NCI-H1092 treated with DMSO at 0.1 percent for 48 hours (cell line): ENCODE results near the gene EHF.

Experiments used
- DNase-seq: peaks from one replicate; lab custom pipeline; 2025; lab: John Stamatoyannopoulos, UW

EHF gene

DNA sequence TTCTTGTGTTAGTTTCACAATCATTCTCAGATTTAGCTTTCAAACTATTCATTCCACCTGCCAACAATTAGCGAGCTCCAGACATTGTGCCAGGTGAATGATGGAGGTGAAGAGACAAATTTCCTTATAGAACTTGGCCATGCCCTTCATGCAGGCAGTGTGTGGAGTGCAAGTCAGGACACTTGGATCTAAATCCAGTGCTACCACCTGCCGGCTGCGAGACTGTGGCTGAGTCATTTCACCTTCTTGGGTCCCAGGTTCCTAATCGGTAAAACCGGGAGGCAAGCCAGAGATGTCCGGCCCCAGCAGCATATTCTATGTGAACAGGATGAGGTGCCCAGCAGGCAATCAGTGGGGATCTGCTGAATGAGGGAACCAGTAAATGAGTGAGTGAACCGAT lies 18.6 kb upstream of the EHF start:
- DNase-seq = no peak

- no peak for DNase-seq
Observed at GRCh38 chr11:34603129-34604001, 17.5 kb upstream of the EHF start.

GRCh38 chr11:34604145-34604544 lies 16.7 kb upstream of the EHF start:
- DNase-seq = no peak

DNA sequence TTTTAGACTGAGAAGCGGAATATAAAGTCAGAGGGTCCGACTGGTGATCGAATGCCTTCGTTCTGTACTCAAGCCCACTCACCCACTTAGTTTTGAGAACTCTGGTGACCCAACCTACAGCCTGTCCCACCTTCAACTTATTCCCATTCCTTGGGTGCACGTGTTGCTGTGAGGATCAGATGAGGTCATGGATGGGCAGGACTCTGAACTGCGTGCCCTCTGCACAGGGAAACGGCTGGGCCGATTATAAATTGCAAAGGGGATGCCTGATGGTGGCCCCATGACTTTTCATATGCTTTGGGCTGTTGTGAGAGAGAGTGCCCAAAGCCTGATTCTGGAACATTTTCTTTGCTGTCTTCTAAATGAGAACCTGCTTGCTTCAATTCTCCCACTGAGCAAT lies 16.0 kb upstream of the EHF start:
- no peak for DNase-seq

DNA sequence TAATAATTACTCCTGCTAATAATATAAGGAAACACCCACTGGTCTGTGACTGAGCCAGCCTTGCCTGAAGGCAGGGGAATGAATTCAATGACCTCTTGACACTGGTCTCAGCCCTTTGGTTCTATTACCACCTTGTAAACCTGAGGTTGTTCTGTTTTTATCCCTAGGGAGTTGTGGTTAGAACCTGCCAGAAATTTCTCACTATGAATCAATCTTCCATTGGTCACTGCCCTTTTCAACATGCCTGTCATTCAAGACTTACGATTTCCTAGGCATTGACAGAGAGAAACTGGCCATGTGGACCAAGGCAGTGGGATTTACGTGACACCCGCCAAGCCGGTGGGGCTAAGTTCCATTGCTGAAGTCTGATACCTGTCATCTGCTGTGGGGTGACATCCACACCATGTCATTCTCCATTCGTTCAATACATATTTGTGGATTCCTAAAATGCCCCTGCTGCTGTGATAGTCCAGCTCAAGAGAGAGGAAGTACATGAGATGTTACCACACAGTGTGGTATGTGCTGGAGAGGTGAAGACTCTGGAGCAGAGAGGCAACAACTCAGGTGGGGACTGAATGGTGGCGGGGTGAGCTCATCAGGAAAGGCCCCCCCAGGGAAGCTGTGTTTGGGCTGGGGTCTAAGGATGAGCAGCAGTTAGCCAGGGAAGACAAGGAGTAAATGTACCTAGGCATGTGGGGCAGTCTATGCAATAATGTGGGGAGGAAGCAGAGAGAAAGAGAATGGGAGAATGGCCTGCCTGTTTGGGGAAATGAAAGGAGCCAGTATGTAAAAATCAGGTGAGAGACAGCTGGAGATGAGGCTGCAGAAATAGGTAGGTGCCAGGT lies 15.2 kb upstream of the EHF start:
- no peak for DNase-seq

GRCh38 chr11:34606326-34607120 lies 14.4 kb upstream of the EHF start:
- no peak for DNase-seq

GRCh38 chr11:34609187-34609751 lies 11.6 kb upstream of the EHF start:
- no peak for DNase-seq

DNA sequence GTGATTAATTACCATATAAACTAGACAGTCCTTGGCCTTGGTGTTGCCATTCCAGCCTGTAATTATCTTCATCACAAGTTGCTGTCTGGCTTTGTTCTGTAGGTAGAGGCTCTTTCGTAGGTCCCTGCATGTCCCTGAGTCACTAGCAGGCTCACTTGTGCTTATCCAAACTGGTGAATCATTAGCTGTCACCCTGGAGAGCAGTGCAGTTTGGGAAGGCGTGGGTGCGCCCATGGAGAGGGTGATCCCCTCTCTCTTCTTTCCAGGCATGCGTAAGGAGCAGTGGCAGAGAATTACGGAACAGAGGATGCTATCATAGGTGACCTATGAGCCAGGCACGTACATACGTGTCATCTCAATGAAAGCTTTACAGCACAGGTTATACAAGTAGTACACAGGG lies 11.0 kb upstream of the EHF start:
- DNase-seq = no peak

GRCh38 chr11:34610324-34611041 lies 10.4 kb upstream of the EHF start:
- DNase-seq = no peak

DNA sequence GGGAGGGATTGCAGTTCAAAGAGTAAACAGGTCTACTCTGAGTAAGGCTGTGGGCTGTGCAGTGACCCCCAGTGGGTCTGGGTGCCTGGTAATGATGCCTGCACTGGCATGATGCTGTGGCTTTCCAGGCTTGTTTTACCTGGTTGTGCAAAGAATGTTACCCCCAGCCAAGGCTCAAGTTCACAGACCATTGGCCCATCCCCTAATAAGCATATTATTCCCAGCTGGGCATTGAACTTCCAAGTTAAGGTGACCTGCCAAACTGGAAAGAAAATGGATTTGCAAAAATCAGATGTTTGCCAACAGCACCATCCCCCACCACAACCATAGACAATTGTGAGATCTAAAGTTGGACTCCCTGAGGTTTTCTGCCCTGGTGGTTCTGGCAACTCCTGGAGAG lies 7.9 kb upstream of the EHF start:
- no peak for DNase-seq

DNA sequence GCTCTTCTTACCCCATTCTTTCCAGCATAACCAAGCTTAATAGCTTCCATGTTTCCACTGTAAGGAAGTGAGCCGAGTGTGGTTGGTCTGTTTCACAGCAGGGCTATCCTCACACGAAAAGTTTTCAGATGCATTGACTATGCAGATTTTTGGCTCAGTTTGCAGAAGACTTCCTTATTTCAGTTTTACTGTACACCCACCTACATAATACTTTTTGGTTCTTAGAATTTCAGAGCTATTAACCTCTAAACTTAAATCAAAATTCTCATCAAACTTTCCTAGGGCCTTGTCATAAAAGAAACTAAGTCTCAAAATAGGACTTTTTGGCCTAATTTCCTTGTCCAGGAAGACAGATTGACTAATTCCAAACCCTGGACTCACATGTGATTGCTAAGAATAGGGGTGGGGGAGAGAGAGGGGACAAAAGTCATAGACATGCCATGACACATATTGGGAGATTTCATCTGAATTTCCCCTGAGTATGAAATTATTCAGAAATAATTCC lies 7.3 kb upstream of the EHF start:
- DNase-seq = no peak

GRCh38 chr11:34614344-34615104 lies 6.4 kb upstream of the EHF start:
- no peak for DNase-seq

GRCh38 chr11:34616086-34616485 lies 4.8 kb upstream of the EHF start:
- DNase-seq = no peak

DNA sequence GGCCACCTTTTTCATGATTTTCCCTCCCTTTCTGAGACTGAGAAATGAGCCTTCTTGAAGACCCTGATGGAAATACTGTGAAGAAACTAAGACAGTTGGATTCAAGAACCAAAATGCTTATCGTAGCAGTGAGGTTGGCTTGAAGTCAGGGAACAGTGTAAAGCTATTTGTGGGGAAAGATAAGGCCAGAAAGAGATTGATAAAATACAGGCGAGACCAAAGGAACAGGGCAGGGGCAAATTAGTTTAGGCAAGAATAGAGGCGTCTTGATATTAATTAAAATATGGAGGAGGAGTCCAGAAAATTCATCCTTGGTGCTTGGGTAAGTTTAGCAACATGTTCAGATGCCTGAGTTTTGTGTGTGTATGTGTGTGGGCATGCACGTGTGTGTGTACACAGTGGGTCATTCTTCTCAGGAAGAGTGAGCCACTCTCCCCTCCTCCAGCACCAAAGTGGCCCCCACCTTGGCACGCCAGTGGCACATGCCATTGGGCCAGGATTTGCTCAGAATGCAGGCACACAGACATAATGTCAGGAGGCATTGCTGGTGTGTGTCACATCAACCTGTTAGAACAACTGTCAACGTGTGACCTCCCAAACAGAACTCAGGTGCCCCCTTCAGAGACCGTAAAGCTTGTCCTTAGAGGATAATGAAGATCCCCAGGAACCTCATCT lies 3.9 kb upstream of the EHF start:
- DNase-seq = no peak

- DNase-seq = no peak
Observed at GRCh38 chr11:34618406-34618805, 2.5 kb upstream of the EHF start.

- no peak for DNase-seq
Observed at GRCh38 chr11:34619062-34619516, 1.8 kb upstream of the EHF start.

GRCh38 chr11:34620202-34620601 lies 691 bp upstream of the EHF start:
- no peak for DNase-seq

DNA sequence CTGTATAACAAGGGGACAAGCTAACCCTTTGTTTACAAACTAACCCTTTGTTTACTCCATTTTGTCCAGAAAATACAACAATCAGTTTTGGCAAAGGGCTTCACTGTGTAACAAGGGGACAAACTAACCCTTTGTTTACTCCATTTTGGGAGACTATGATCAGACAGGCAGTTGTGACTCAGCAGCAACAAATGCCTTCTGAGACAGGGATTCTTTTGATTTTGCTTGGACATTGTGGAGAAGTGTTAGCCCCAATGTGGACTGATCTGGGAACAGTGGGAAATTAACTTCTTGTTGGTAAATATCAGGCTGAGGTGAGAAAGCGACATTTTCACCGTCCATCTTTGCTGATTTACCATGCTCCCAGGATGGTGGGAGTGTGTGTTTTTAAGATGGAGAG lies 983 bp downstream of the EHF start:
- no peak for DNase-seq

GRCh38 chr11:34623463-34623862 lies 2.6 kb downstream of the EHF start:
- no peak for DNase-seq

GRCh38 chr11:34624069-34624468 lies 3.2 kb downstream of the EHF start:
- no peak for DNase-seq
